Right atrium auricular region (tissue), 2 donors: ENCODE results near the gene ZNF837. TPM values are rescaled to one million over a fixed set of nuclear protein-coding genes. Genes with fewer than 3 reads are reported as not detected.
"Not testable (repeated sequence)": the region's sequence is repeated elsewhere in the genome, so short reads cannot be mapped to it uniquely, and the experiment has no call there.

Source experiments
- DNase-seq: peaks from one replicate; pipeline ENCODE4 v3.0.0-alpha.2; 2019; ENCODE audit warnings: low spot score
- H3K27ac ChIP-seq, 2 donors: fragments of 200-600 bp; sonication (generic); 1 replicate in 1 of 2; 2 replicates in 1 of 2; pipeline ENCODE4 v1.5.1; 2016 to 2019
- H3K27me3 ChIP-seq, 2 donors: fragments of 200-600 bp; sonication (generic); one replicate each; pipeline versions ENCODE4 v1.5.1 to v1.6.0; 2017 to 2019
- H3K36me3 ChIP-seq: fragments of 200-600 bp; sonication (generic); one replicate; pipeline ENCODE4 v1.5.1; 2016
- H3K4me1 ChIP-seq, 2 donors: fragments of 200-600 bp; sonication (generic); one replicate each; pipeline versions ENCODE4 v1.5.1 to v1.6.0; 2017 to 2019
- H3K4me3 ChIP-seq, 2 donors: fragments of 200-600 bp; sonication (generic); 1 replicate in 1 of 2; 2 replicates in 1 of 2; pipeline ENCODE4 v1.5.1; 2017 to 2019; ENCODE audit warnings: mild to moderate bottlenecking in 1 of 2, moderate library complexity in 1 of 2
- H3K9me3 ChIP-seq, 2 donors: fragments of 200-600 bp; sonication (generic); one replicate each; pipeline ENCODE4 v1.5.1; 2019
- CTCF ChIP-seq, 2 donors: fragments of 200-600 bp; sonication (generic); IDR thresholded peaks; one replicate each; pipeline ENCODE4 v1.5.1; 2019; ENCODE audit warnings: antibody characterized with exemption in 2 of 2
- total RNA-seq, 2 donors: library from RNA; depleted of rRNA; stranded (reverse); fragments of >200 nt; gene quantifications; one replicate each; pipeline ENCODE4 v1.1.0, GENCODE V29; 2016

ZNF837 gene
- total RNA-seq, 2 donors from 2014 or later, result 0.70 to 1.3 TPM

GRCh38 chr19:58409010-58409790, 28.4 kb upstream of the ZNF837 start:
- no peak for TF ChIP-seq CTCF (IDR thresholded peaks at IDR 0.05)

GRCh38 chr19:58408152-58409009, 27.6 kb upstream of the ZNF837 start, which contains the start of gene ZNF584:
TSS of gene ZNF584 (plus strand) at chr19:58408649. CDS start at chr19:58409148, 499 bp downstream.
- no peaks in the 10 kb centered on the region for H3K9me3 ChIP-seq
- peak in 1 of 2 donors; percentile 26 for TF ChIP-seq CTCF (IDR thresholded peaks at IDR 0.05)
- H3K36me3 ChIP-seq, result no peaks in the 10 kb centered on the region
- peak within 1 kb of the TSS; percentile 89 for H3K27ac ChIP-seq
- H3K4me1 ChIP-seq, result peaks cover 0 to 26% of the 10 kb centered on the region in 2 donors
- DNase-seq, result peak; percentile 96
- no peaks in the 10 kb centered on the region for H3K27me3 ChIP-seq
- peak within 1 kb of the TSS; percentile 83 to 88 for H3K4me3 ChIP-seq

More at GRCh38 chr19:58409010-58409790, 28.4 kb upstream of the ZNF837 start:
- no peak for DNase-seq
- Histone ChIP-seq H3K27ac (peak overlapping the region; percentile 89), H3K4me3 (peak overlapping the region; percentile 83 to 88), H3K9me3 (no peaks in the 10 kb centered on the region), H3K4me1 (peaks cover 0 to 26% of the 10 kb centered on the region in 2 donors), H3K36me3 (no peaks in the 10 kb centered on the region), H3K27me3 (no peaks in the 10 kb centered on the region)

GRCh38 chr19:58407658-58408151, 26.9 kb upstream of the ZNF837 start:
- Histone ChIP-seq H3K4me1 (peaks cover 0 to 26% of the 10 kb centered on the region in 2 donors), H3K9me3 (no peaks in the 10 kb centered on the region), H3K27ac (peak overlapping the region; percentile 89), H3K36me3 (no peaks in the 10 kb centered on the region), H3K27me3 (no peaks in the 10 kb centered on the region), H3K4me3 (peak overlapping the region; percentile 83 to 88)
- DNase-seq, result no peak
- no peak for TF ChIP-seq CTCF (IDR thresholded peaks at IDR 0.05)

- TF ChIP-seq CTCF (IDR thresholded peaks at IDR 0.05), result peak in 1 of 2 donors; percentile 24
- no peaks in the 10 kb centered on the region for H3K9me3 ChIP-seq
- H3K4me3 ChIP-seq, result peak overlapping the region; percentile 83 to 88
- peak overlapping the region; percentile 89 for H3K27ac ChIP-seq
- H3K27me3 ChIP-seq, result no peaks in the 10 kb centered on the region
- no peak for DNase-seq
- peaks cover 0 to 28% of the 10 kb centered on the region in 2 donors for H3K4me1 ChIP-seq
- no peaks in the 10 kb centered on the region for H3K36me3 ChIP-seq
These were observed 26.2 kb upstream of the ZNF837 start for GRCh38 chr19:58406818-58407657.

- not testable (repeated sequence) for H3K27ac ChIP-seq
These were observed 23.2 kb upstream of the ZNF837 start for GRCh38 chr19:58403920-58404478.

More at GRCh38 chr19:58403920-58404478, 23.2 kb upstream of the ZNF837 start:
- H3K9me3 ChIP-seq, H3K27me3 ChIP-seq, H3K4me3 ChIP-seq, DNase-seq, H3K36me3 ChIP-seq: not testable (repeated sequence)
- H3K4me1 ChIP-seq, result peaks cover 0 to 30% of the 10 kb centered on the region in 2 donors
